Dendritic cell treated with granulocyte-macrophage colony-stimulating factor and Interleukin-4, amounts not matched to agents 40 ng/mL and 50 ng/mL, for 4 days (primary cell): ENCODE results near the gene USP6NL.

Source experiments
- H3K27ac Mint-ChIP-seq: one replicate; pipeline ENCODE4 v1.8.0; 2022; ENCODE audit warnings: mild to moderate bottlenecking, mixed read lengths
- H3K27me3 Mint-ChIP-seq: one replicate; pipeline ENCODE4 v1.8.0; 2022; ENCODE audit warnings: mild to moderate bottlenecking, mixed read lengths
- H3K36me3 Mint-ChIP-seq: one replicate; pipeline ENCODE4 v1.8.0; 2022; ENCODE audit warnings: low read depth, mixed read lengths
- H3K4me1 Mint-ChIP-seq: one replicate; pipeline ENCODE4 v1.8.0; 2022; ENCODE audit warnings: low read depth, mixed read lengths
- H3K4me3 Mint-ChIP-seq: one replicate; pipeline ENCODE4 v1.8.0; 2022; ENCODE audit warnings: mild to moderate bottlenecking, moderate library complexity, mixed read lengths
- H3K9me3 Mint-ChIP-seq: one replicate; pipeline ENCODE4 v1.8.0; 2022; ENCODE audit warnings: mixed read lengths
- intact Hi-C: fragments of 100-400 bp; cut with micrococcal nuclease; formaldehyde crosslinking; loops from one replicate; pipeline ENCODE4 v1.15.0; 2022

The USP6NL gene

GRCh38 chr10:11611248-11612020 is at the start of gene USP6NL:
TSS of gene USP6NL (minus strand) at chr10:11611650. CDS start at chr10:11597634, 14,016 bp downstream.
- intact Hi-C loops = loop anchor here (5.0 kb wide), 1 partner anchor 111 kb away; no protein-coding TSS in a partner anchor
- peaks cover 5% of the 10 kb centered on the region for H3K36me3 Mint-ChIP-seq
- peak within 1 kb of the TSS; percentile 83 for H3K4me3 Mint-ChIP-seq
- peaks cover 22% of the 10 kb centered on the region for H3K4me1 Mint-ChIP-seq
- no peaks in the 10 kb centered on the region for H3K27me3 Mint-ChIP-seq
- peak within 1 kb of the TSS; percentile 74 for H3K27ac Mint-ChIP-seq
- no peaks in the 10 kb centered on the region for H3K9me3 Mint-ChIP-seq

DNA sequence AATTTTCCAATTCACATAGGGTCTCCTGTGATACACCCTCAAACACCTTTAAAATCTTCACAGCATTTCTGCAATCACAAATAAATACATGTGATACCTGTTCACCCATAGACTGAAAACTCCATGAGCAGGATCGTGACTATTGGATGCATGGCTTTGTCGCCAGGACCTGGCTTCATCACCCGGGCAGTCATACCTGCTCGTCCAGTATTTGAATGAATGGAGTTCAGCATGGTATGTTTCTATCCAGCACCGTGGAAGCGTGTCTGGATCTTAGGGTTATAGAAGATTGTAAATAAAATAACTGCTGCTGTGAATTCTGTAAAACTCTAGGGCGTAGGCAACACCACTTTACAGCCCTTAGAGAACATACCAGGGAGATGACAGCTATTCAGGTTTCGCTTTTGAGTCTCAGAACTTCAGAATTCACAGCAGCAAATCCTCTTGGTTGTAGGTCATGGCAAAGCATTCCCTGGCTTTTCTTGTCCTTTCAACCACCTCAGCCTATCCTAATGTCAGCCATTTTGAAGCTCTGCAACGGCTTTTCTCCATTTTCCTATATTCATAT is 47.4 kb upstream of the USP6NL start:
- no peaks in the 10 kb centered on the region for H3K36me3 Mint-ChIP-seq
- H3K4me3 Mint-ChIP-seq = no peak overlapping the region
- no peak overlapping the region for H3K27ac Mint-ChIP-seq
- H3K9me3 Mint-ChIP-seq = no peaks in the 10 kb centered on the region
- H3K4me1 Mint-ChIP-seq = peaks cover 33% of the 10 kb centered on the region
- H3K27me3 Mint-ChIP-seq = peaks cover 29% of the 10 kb centered on the region
- intact Hi-C loops = no loop called here

DNA sequence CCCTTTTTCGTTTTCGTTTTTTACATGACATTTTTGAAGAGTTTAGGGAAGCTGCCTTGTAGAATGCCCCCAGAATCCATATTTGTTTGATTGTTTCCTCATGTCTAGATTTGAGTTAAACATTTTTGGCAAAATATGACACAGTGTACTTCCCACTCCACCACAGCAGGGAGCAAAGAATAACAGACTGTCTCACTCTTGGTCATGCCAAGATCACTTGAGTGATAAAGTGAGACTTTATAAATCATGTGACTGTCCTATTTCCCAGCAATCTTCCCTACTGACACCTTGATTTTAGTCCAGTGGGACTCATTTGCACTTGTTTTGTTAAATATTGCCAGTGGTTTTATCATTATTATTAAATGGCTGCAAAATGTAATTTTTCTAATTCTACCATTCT is 44.4 kb upstream of the USP6NL start:
- no peak overlapping the region for H3K27ac Mint-ChIP-seq
- H3K4me1 Mint-ChIP-seq = peaks cover 23% of the 10 kb centered on the region
- no peaks in the 10 kb centered on the region for H3K36me3 Mint-ChIP-seq
- intact Hi-C loops = no loop called here
- H3K27me3 Mint-ChIP-seq = peaks cover 29% of the 10 kb centered on the region
- no peaks in the 10 kb centered on the region for H3K9me3 Mint-ChIP-seq
- no peak overlapping the region for H3K4me3 Mint-ChIP-seq

DNA sequence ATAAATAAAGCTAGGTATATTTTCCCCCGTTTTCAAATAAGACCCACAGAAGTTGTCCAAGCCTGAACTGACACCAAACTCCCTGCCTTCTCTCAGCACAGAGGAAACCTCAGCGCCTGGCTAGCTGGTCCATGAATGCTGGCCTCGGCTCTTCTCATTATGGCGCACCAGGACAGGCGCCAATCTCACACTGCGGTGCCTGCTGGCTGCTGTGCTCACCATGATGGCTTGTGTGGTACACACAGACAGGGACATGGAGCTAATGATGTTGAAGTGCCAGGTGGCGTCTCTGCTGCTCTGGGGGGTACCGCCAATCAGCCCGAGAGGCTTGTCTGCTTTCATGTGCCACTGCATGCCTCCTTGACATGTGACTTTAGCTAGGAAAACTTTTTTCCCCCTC is 43.2 kb upstream of the USP6NL start:
- H3K4me1 Mint-ChIP-seq = peaks cover 22% of the 10 kb centered on the region
- intact Hi-C loops = no loop called here
- no peak overlapping the region for H3K4me3 Mint-ChIP-seq
- peaks cover 24% of the 10 kb centered on the region for H3K27me3 Mint-ChIP-seq
- H3K27ac Mint-ChIP-seq = no peak overlapping the region
- no peaks in the 10 kb centered on the region for H3K9me3 Mint-ChIP-seq
- no peaks in the 10 kb centered on the region for H3K36me3 Mint-ChIP-seq

DNA sequence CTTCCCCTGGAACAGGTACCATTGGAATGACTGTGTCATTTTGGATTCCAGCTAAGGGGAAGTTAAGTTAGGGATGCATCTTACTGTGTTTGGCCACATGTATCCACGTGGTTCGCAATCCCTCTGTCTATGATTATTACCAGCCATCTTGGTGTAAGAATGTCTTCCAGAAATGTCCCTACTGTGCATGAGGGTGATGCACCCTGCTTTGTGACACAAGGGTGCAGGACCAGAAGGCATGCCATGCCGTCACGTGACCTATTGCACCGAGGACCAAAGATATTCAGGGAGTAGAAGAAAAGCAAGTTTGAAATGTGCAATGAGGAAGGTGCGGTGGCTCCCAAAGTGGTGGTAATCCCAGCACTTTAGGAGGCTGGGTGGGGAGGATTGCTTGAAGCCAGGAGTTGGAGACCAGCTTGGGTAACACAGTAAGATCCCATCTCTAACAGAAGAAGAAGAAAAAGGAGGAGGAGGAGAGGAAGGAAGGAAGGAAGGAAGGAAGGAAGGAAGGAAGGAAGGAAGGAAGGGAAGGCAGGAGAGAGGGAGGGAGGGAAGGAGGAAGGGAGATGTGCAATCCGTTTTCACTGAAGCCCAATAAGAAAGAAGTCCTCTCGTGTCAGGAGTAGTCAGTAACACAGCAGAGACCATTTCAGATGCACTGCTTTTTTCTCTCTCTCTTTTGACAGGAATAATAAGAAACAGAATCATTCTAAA is 42.5 kb upstream of the USP6NL start:
- intact Hi-C loops = no loop called here
- Mint-ChIP-seq H3K36me3 (no peaks in the 10 kb centered on the region), H3K27me3 (peaks cover 25% of the 10 kb centered on the region), H3K4me1 (peaks cover 25% of the 10 kb centered on the region), H3K9me3 (no peaks in the 10 kb centered on the region), H3K27ac (no peak overlapping the region), H3K4me3 (no peak overlapping the region)

DNA sequence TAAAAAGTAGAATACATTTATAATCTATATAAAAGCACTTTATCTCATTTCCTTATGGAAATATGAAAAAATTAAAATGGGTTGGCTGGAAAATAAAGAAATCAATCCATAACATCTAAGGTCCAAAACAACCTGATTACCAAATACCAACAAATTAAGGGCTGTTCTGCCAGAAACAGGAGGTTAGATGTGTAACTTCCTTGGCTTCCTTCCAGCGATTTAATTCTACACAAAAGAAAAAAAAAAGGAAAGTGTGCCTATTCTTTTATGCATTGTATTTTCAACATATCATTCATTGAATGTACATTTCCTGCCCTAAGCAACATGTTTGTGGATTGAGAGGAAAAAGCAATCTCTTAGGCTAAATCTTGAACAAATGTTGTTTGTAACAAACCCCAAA is 36.2 kb upstream of the USP6NL start:
- peaks cover 17% of the 10 kb centered on the region for H3K27me3 Mint-ChIP-seq
- no peaks in the 10 kb centered on the region for H3K36me3 Mint-ChIP-seq
- no peak overlapping the region for H3K4me3 Mint-ChIP-seq
- no peak overlapping the region for H3K27ac Mint-ChIP-seq
- no peaks in the 10 kb centered on the region for H3K9me3 Mint-ChIP-seq
- H3K4me1 Mint-ChIP-seq = peaks cover 17% of the 10 kb centered on the region
- intact Hi-C loops = no loop called here

DNA sequence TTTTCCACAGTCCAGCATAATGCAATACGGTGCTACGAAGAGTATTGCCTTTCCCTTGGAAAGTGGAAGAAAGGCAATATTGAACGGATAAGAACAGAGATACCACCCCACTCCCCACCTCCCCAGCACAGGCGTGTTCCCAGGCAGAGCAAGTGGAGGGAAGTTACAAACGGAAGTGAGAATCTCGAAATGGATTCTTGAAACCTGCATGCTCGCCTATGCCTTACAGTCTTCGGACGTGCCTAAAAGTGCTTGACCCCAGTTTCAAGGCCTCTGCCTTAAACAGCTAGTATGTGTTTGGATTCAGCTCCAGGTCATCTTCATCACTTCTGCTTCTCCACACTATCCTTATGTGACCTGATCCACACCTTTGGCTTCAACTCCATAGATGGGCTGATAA is 35.0 kb upstream of the USP6NL start:
- Mint-ChIP-seq H3K9me3 (no peaks in the 10 kb centered on the region), H3K4me3 (no peak overlapping the region), H3K27me3 (peaks cover 27% of the 10 kb centered on the region), H3K4me1 (peaks cover 25% of the 10 kb centered on the region), H3K27ac (no peak overlapping the region), H3K36me3 (no peaks in the 10 kb centered on the region)
- intact Hi-C loops = no loop called here

DNA sequence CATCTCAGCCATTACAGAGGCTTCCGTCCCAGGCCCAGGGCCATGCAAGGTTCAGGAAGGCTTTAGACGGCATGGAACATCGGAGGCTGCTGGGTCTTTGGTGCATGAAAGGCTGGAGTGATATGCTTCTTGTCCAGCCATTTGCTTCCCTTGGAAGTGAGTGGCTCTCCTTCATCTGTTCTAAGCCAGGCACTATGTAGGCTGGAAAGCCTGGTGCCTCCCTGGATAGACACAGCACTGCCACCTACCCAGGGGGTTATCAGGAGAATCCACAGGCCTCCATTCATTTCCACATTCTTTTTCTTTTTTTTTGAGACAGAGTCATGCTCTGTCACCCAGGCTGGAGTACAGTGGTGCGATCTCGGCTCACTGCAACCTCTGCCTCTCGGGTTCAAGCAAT is 31.6 kb upstream of the USP6NL start:
- intact Hi-C loops = no loop called here
- no peak overlapping the region for H3K27ac Mint-ChIP-seq

GRCh38 chr10:11642566-11642965 is 31.1 kb upstream of the USP6NL start:
- Mint-ChIP-seq H3K27me3 (peaks cover 40% of the 10 kb centered on the region), H3K4me3 (no peak overlapping the region), H3K36me3 (no peaks in the 10 kb centered on the region), H3K27ac (no peak overlapping the region), H3K4me1 (peaks cover 37% of the 10 kb centered on the region), H3K9me3 (no peaks in the 10 kb centered on the region)
- intact Hi-C loops = no loop called here

More for the DNA sequence above, 31.6 kb upstream of the USP6NL start:
- Mint-ChIP-seq H3K4me1 (peaks cover 37% of the 10 kb centered on the region), H3K36me3 (no peaks in the 10 kb centered on the region), H3K27me3 (peaks cover 40% of the 10 kb centered on the region), H3K9me3 (no peaks in the 10 kb centered on the region), H3K4me3 (no peak overlapping the region)

- no peak overlapping the region for H3K4me3 Mint-ChIP-seq
- H3K27ac Mint-ChIP-seq = no peak overlapping the region
- peaks cover 37% of the 10 kb centered on the region for H3K4me1 Mint-ChIP-seq
- no peaks in the 10 kb centered on the region for H3K9me3 Mint-ChIP-seq
- peaks cover 53% of the 10 kb centered on the region for H3K27me3 Mint-ChIP-seq
- intact Hi-C loops = no loop called here
- no peaks in the 10 kb centered on the region for H3K36me3 Mint-ChIP-seq
These were observed 28.7 kb upstream of the USP6NL start for GRCh38 chr10:11639849-11640764.

GRCh38 chr10:11639362-11639761 is 27.9 kb upstream of the USP6NL start:
- Mint-ChIP-seq H3K27ac (no peak overlapping the region), H3K36me3 (no peaks in the 10 kb centered on the region), H3K9me3 (no peaks in the 10 kb centered on the region), H3K27me3 (peaks cover 53% of the 10 kb centered on the region), H3K4me3 (no peak overlapping the region), H3K4me1 (peaks cover 37% of the 10 kb centered on the region)
- intact Hi-C loops = no loop called here

- no peaks in the 10 kb centered on the region for H3K9me3 Mint-ChIP-seq
- intact Hi-C loops = no loop called here
- peaks cover 31% of the 10 kb centered on the region for H3K4me1 Mint-ChIP-seq
- H3K27ac Mint-ChIP-seq = no peak overlapping the region
- H3K27me3 Mint-ChIP-seq = peaks cover 48% of the 10 kb centered on the region
- no peak overlapping the region for H3K4me3 Mint-ChIP-seq
- no peaks in the 10 kb centered on the region for H3K36me3 Mint-ChIP-seq
These were observed 26.7 kb upstream of the USP6NL start for GRCh38 chr10:11638055-11638698.

DNA sequence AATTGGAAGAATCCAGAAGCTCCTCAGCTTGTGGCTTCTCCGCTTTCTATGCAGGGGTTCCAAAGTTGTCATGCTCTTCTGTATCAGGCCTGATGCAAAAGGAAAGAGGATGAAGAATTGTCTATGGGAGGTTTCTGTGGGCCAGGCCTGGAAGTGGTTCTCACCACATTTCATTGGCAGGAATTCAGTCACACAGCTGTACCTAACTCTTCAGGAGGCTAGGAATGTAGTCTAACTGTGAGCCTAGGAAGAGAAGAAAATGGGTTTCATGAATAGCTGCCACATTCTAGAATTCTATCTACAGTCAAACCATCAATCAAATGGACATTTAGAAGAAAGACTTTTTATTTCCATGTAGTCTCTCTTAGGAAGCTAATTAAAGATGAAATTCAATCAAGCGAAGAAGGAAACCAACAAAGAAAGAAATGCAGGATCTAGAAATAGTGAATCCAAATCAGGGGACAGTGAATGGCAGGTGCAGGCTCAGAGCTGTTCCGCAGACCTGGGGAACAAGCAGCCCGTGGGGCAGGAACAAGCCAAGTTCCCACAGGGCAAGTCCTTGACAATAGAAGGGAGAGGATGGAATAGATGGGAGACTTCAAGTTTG is 25.4 kb upstream of the USP6NL start:
- H3K27me3 Mint-ChIP-seq = peaks cover 35% of the 10 kb centered on the region
- no peak overlapping the region for H3K27ac Mint-ChIP-seq
- H3K4me3 Mint-ChIP-seq = no peak overlapping the region
- H3K4me1 Mint-ChIP-seq = peaks cover 24% of the 10 kb centered on the region
- H3K36me3 Mint-ChIP-seq = no peaks in the 10 kb centered on the region
- intact Hi-C loops = no loop called here
- H3K9me3 Mint-ChIP-seq = no peaks in the 10 kb centered on the region
